HG03558 (cell line): ENCODE data around the gene AEN.

ENCODE experiments used
- ATAC-seq: cut with Tn5 transposase; IDR thresholded peaks from one replicate; pipeline ENCODE4 v1.9.1; 2021; ENCODE audit warnings: moderate number of reproducible peaks; ENCODE audit not compliant: unreplicated experiment; ENCODE audit errors: extremely low read depth

Gene AEN

GRCh38 chr15:88658972-88659931 lies 38.1 kb downstream of the AEN start:
- no peak for ATAC-seq

GRCh38 chr15:88661041-88661700 lies 40.0 kb downstream of the AEN start:
- no peak for ATAC-seq

DNA sequence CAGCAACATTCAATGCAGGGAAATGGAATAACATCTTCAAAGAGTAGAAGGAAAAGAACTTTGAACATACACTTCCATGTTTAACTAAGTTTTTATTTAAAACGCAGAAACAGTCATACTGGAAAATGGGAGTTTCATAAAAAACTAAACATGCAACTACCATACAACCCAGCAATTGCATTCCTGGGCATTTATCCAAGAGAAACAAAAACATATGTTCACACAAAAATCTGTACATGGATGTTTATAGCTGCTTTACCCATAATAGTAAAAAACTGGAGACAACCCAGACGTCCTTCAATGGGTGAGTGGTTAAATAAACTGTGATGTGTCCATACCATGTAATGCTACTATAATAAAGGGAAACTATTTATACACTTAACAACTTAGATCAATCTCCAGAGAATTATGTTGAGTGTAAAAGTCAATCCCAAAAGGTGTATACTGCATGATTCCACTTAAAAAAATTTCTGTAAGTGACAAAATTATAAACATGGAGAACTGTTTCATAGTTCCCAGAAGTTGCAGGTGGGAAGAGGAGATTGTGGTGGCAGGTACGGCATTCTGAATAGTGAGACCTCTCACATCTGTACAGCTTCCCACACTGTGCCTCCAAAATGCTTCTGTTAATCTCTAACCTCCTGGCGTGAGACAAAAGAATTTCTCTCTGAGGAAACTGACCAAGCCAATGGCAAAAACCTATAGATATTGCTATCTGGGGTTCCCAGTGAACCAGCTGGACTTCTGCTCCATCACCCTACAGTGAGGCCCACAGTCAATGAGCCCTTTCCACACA lies 40.8 kb downstream of the AEN start:
- no peak for ATAC-seq

GRCh38 chr15:88663141-88663621 lies 42.0 kb downstream of the AEN start:
- no peak for ATAC-seq

DNA sequence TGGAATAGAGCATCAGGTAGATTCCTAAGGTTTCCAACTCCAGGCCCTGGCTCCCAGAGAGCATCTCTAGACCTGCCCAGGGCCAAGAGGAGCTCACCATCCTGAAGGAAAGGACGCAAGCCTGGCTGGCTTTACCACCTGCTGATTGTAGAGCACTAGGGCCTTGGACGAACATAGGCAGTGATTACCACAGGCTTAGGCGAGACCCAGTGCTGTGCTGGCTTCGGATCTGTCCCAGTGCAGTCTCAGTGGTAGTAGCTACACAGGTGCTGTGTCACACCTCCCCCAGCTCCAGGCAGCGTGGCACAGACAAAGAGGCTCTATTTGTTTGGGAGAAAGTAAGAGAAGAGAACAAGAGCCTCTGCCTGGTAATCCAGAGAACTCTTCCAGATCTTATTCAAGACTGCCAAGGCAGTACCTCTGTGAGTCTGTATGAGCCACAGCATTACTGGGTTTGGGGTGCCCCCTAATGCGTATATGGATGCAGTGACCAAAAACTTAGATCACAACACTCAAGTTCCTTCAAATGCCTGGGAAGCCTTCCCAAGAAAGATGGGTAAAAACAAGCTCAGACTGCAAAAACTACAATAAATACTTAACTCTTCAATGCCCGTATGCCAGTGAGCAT lies 43.1 kb downstream of the AEN start:
- ATAC-seq, result no peak

DNA sequence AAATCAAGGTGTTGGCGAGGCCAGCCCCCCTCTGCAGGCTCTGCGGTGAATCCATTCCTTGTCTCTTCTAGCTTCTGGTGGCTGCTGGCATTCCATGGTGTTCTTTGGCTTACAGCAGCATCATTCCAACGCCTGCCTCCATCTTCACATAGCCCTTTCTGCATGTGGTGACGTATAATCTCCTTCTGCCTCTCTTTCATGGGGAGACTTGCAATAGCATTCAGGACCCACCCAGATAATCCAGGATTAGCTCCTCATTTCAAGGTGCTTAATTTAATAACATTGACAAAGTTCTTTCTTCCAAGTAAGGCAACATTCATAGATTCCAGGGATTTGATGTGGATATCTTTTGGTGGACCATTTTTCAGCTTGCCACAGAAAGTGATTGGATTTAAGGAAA lies 53.5 kb downstream of the AEN start:
- ATAC-seq, result no peak

GRCh38 chr15:88678755-88679154 lies 57.6 kb downstream of the AEN start:
- ATAC-seq, result no peak

GRCh38 chr15:88680241-88681001 lies 59.3 kb downstream of the AEN start:
- no peak for ATAC-seq

DNA sequence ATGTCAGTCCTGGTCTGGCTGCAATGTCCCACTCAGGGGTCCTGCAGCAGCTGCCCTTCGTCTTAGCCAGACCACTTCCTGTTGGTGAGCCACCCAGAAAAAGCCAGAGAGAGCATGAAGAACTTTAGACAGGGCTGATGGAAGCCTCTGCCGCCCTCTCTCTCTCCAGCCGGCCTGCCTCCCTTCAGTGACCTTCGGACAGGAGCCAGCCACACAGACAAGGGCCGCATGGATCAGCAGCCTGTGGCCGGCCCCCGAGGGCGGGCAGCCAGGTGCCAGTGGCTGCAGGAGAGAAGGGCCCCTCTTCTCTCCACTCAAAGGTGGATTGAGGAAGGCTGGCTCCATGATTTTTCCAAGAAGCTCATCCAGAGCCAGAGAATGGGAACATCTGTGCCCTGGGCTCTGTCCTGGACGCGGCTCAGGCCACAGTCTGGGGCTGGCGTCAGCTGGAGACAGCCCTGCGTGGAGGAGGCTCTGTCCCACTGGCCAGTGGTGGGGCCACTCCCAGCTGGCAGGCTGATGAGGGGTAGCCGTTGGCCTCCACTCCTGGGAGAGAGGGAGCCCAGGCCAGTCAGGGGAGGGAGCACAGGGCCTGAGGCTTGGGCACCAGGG lies 60.6 kb downstream of the AEN start:
- no peak for ATAC-seq
